SK-N-MC (cell line): Measurements from ENCODE around the gene DCST2.

Experiments used
- DNase-seq: peaks from one replicate; pipeline ENCODE4 v3.0.0-alpha.2; 2011; ENCODE audit warnings: low read depth, low spot score
- H3K27ac ChIP-seq: fragments of 200-600 bp; sonication (generic); 2 replicates; pipeline ENCODE4 v1.5.1; 2016; ENCODE audit warnings: mixed run types
- H3K36me3 ChIP-seq: fragments of 200-600 bp; sonication (generic); 2 replicates; pipeline ENCODE4 v1.6.1; 2017; ENCODE audit warnings: antibody characterized with exemption, low read length, mixed read lengths; ENCODE audit not compliant: insufficient read depth
- H3K4me3 ChIP-seq: fragments of 200-600 bp; sonication (generic); 2 replicates; pipeline ENCODE4 v1.5.1; 2016
- H3K9ac ChIP-seq: fragments of 200-600 bp; sonication (generic); 2 replicates; pipeline ENCODE4 v1.8.0; 2017; ENCODE audit warnings: mixed run types, mixed read lengths; ENCODE audit not compliant: insufficient read length
- H3K9me3 ChIP-seq: fragments of 200-600 bp; sonication (generic); 2 replicates; pipeline ENCODE4 v1.6.1; 2017; ENCODE audit warnings: low read depth, mild to moderate bottlenecking, antibody characterized with exemption, low read length, moderate library complexity, mixed read lengths
- EZH2 ChIP-seq: fragments of 200-600 bp; sonication (generic); IDR thresholded peaks from one replicate; pipeline ENCODE4 v1.6.1; 2017; ENCODE audit warnings: antibody characterized with exemption
- FOXP2 ChIP-seq: optimal IDR thresholded peaks from 2 replicates; pipeline ENCODE3; 2011; ENCODE audit warnings: mild to moderate bottlenecking, moderate library complexity; ENCODE audit not compliant: insufficient read depth; ENCODE audit errors: extremely low read length, control extremely low read depth
- POLR2AphosphoS5 ChIP-seq: IDR thresholded peaks from 2 replicates; pipeline ENCODE4 v1.6.1; 2012; ENCODE audit warnings: mild to moderate bottlenecking, low read depth, low read length, borderline replicate concordance

DCST2 gene

DNA sequence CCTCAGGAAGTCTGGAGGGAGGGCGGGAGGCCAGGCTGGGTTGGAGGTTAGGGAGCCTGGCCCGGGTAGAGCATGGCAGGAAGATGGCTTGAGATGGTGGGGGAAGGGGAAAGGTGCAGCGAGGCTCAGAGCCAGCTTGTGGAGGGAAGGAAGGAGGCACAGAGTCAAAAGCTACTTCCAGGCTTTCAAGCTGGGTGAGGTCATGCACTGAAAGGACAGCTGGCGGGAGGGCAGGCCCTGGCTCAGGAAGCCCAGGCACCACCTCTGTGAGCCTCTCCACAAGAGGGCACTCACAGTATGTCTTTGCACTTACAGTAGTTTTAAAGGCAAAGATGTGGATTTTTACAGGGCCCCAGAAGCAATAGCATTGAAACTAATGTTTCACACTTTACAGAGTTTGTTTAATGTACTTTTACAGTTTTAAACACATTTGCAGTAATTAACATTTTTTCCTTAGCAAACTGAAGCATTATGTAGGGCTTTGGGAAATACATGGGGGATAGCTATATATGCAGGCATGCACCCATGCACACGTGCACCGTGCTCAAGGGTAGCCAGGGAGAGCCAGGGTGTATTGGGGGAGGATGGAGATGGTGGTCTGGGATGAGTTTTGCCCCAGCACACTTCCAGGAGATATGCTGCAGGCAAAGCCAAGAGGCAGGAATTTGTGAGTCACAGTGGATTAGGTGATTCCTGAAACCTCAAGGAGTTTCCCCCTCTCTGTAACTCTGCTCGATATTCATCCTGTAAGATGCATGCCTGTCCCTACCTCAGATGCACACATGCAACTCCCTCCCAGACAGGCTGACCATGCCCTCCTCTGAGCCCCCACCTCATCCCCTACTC, 11.5 kb upstream of the DCST2 start:
- Histone ChIP-seq H3K9ac (no peak overlapping the region), H3K4me3 (no peak overlapping the region), H3K9me3 (no peaks in the 10 kb centered on the region), H3K27ac (no peak overlapping the region), H3K36me3 (no peaks in the 10 kb centered on the region)
- TF ChIP-seq POLR2AphosphoS5, result no peak
- no peak for TF ChIP-seq EZH2
- DNase-seq, result no peak

GRCh38 chr1:155044365-155044764, 10.8 kb upstream of the DCST2 start:
- TF ChIP-seq EZH2 (no peak), FOXP2 (no peak), POLR2AphosphoS5 (no peak)
- no peak overlapping the region for H3K9ac ChIP-seq
- no peak overlapping the region for H3K4me3 ChIP-seq
- no peak overlapping the region for H3K27ac ChIP-seq
- no peaks in the 10 kb centered on the region for H3K9me3 ChIP-seq
- H3K36me3 ChIP-seq, result no peaks in the 10 kb centered on the region
- no peak for DNase-seq

- no peak for DNase-seq
- Histone ChIP-seq H3K36me3 (no peaks in the 10 kb centered on the region), H3K4me3 (no peak overlapping the region), H3K9ac (no peak overlapping the region), H3K9me3 (no peaks in the 10 kb centered on the region), H3K27ac (no peak overlapping the region)
- TF ChIP-seq POLR2AphosphoS5 (no peak), EZH2 (no peak), FOXP2 (no peak)
Observed at GRCh38 chr1:155043793-155044192, 10.2 kb upstream of the DCST2 start.

DNA sequence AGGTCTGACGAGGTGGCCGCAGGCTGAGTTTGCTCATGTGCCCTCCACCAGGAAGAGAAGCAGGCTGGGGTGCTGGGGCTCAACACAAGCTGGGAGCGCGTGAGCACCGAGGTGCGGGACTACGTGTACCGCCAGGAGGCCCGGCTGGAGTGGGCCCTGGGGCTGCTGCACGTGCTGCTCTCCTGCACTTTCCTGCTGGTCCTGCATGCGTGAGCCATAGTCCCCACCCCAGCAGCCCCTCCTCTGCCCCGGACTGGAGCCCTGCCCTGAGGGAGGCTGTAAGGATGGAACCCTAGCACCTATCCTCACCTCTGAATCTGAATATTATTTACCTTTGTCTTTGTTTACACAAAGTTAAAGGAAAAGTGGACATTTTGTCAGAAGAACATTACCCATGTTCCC, 9.7 kb upstream of the DCST2 start:
- TF ChIP-seq FOXP2 (no peak), EZH2 (no peak), POLR2AphosphoS5 (no peak)
- no peaks in the 10 kb centered on the region for H3K9me3 ChIP-seq
- no peaks in the 10 kb centered on the region for H3K36me3 ChIP-seq
- no peak for DNase-seq
- no peak overlapping the region for H3K9ac ChIP-seq
- no peak overlapping the region for H3K4me3 ChIP-seq
- H3K27ac ChIP-seq, result no peak overlapping the region

GRCh38 chr1:155042789-155043188, 9.2 kb upstream of the DCST2 start:
- Histone ChIP-seq H3K9ac (no peak overlapping the region), H3K4me3 (no peak overlapping the region)

GRCh38 chr1:155040358-155041093, 6.9 kb upstream of the DCST2 start:
- Histone ChIP-seq H3K9ac (no peak overlapping the region), H3K27ac (no peak overlapping the region)

More at GRCh38 chr1:155042789-155043188, 9.2 kb upstream of the DCST2 start:
- DNase-seq, result no peak
- TF ChIP-seq POLR2AphosphoS5, result no peak
- TF ChIP-seq EZH2, result no peak
- no peak for TF ChIP-seq FOXP2
- no peaks in the 10 kb centered on the region for H3K36me3 ChIP-seq
- no peaks in the 10 kb centered on the region for H3K9me3 ChIP-seq
- H3K27ac ChIP-seq, result no peak overlapping the region

GRCh38 chr1:155039308-155039669, 5.7 kb upstream of the DCST2 start:
- Histone ChIP-seq H3K9me3 (no peaks in the 10 kb centered on the region), H3K27ac (no peak overlapping the region), H3K9ac (no peak overlapping the region), H3K4me3 (no peak overlapping the region), H3K36me3 (no peaks in the 10 kb centered on the region)
- DNase-seq, result no peak
- TF ChIP-seq EZH2 (no peak), POLR2AphosphoS5 (no peak), FOXP2 (no peak)

More at GRCh38 chr1:155040358-155041093, 6.9 kb upstream of the DCST2 start:
- Histone ChIP-seq H3K9me3 (no peaks in the 10 kb centered on the region), H3K36me3 (no peaks in the 10 kb centered on the region), H3K4me3 (no peak overlapping the region)
- DNase-seq, result no peak
- TF ChIP-seq EZH2, result no peak
- no peak for TF ChIP-seq FOXP2
- no peak for TF ChIP-seq POLR2AphosphoS5

GRCh38 chr1:155038602-155039307, 5.2 kb upstream of the DCST2 start:
- no peaks in the 10 kb centered on the region for H3K36me3 ChIP-seq
- no peak overlapping the region for H3K27ac ChIP-seq
- DNase-seq, result no peak
- no peaks in the 10 kb centered on the region for H3K9me3 ChIP-seq
- no peak overlapping the region for H3K4me3 ChIP-seq
- H3K9ac ChIP-seq, result no peak overlapping the region
- TF ChIP-seq POLR2AphosphoS5, result no peak
